Embryonic facial prominence (tissue), 1 donor: ENCODE results near the gene PTGDR.

Experiments
- DNase-seq: peaks from one replicate; pipeline ENCODE4 v3.0.0-alpha.2; 2016; ENCODE audit errors: extremely low spot score

PTGDR gene

GRCh38 chr14:52267501-52268278 is at the start of gene PTGDR:
Gene PTGDR (plus strand): TSS chr14:52267698. CDS start chr14:52267815, 117 bp downstream.
- no peak for DNase-seq

- no peak for DNase-seq
These were observed 47.9 kb upstream of the PTGDR start for GRCh38 chr14:52219488-52220084.

- no peak for DNase-seq
These were observed 46.3 kb upstream of the PTGDR start for GRCh38 chr14:52220924-52221811.

- no peak for DNase-seq
These were observed 44.6 kb upstream of the PTGDR start for GRCh38 chr14:52222901-52223300.

GRCh38 chr14:52227619-52228222 is 39.8 kb upstream of the PTGDR start:
- DNase-seq, result no peak

- no peak for DNase-seq
These were observed 33.8 kb upstream of the PTGDR start for GRCh38 chr14:52233693-52234092.

GRCh38 chr14:52235434-52235833 is 32.1 kb upstream of the PTGDR start:
- DNase-seq, result no peak

GRCh38 chr14:52235866-52236510 is 31.5 kb upstream of the PTGDR start:
- DNase-seq, result no peak

- DNase-seq, result no peak
These were observed 28.8 kb upstream of the PTGDR start for GRCh38 chr14:52238682-52239081.

- no peak for DNase-seq
These were observed 26.9 kb upstream of the PTGDR start for GRCh38 chr14:52240623-52241022.

- no peak for DNase-seq
These were observed 26.3 kb upstream of the PTGDR start for GRCh38 chr14:52241087-52241793.

- DNase-seq, result no peak
These were observed 23.2 kb upstream of the PTGDR start for GRCh38 chr14:52244328-52244727.

GRCh38 chr14:52244997-52245396 is 22.5 kb upstream of the PTGDR start:
- no peak for DNase-seq

- no peak for DNase-seq
These were observed 19.4 kb upstream of the PTGDR start for GRCh38 chr14:52248057-52248456.

GRCh38 chr14:52251724-52252123 is 15.8 kb upstream of the PTGDR start:
- DNase-seq, result no peak

GRCh38 chr14:52253503-52253902 is 14.0 kb upstream of the PTGDR start:
- no peak for DNase-seq

GRCh38 chr14:52254086-52254485 is 13.4 kb upstream of the PTGDR start:
- no peak for DNase-seq

GRCh38 chr14:52258783-52259182 is 8.7 kb upstream of the PTGDR start:
- DNase-seq, result no peak

GRCh38 chr14:52259434-52259833 is 8.1 kb upstream of the PTGDR start:
- DNase-seq, result no peak

- DNase-seq, result no peak
These were observed 4.9 kb upstream of the PTGDR start for GRCh38 chr14:52262600-52262999.

GRCh38 chr14:52263190-52263589 is 4.3 kb upstream of the PTGDR start:
- DNase-seq, result no peak
